Mesothelial cell of epicardium (in vitro differentiated cells): ENCODE data around the gene MUC5AC. TPM values are rescaled to one million over a fixed set of nuclear protein-coding genes. Genes with fewer than 3 reads are reported as not detected.
A peak's percentile ranks its signal among the peaks of the same experiment; 100 is the strongest.

Experiments
- DNase-seq, 2 experiments: peaks; one replicate each; pipeline ENCODE4 v3.0.0; 2021; ENCODE audit warnings: low spot score in 2 of 2; ENCODE audit not compliant: unreplicated experiment in 2 of 2
- H3K27ac Mint-ChIP-seq: 2 replicates; pipeline ENCODE4 v1.8.0; 2021; ENCODE audit warnings: mixed read lengths
- H3K27me3 Mint-ChIP-seq: 2 replicates; pipeline ENCODE4 v1.8.0; 2021; ENCODE audit warnings: low read depth, mixed read lengths
- H3K36me3 Mint-ChIP-seq: 2 replicates; pipeline ENCODE4 v1.8.0; 2021; ENCODE audit warnings: mixed read lengths
- H3K4me1 Mint-ChIP-seq: 2 replicates; pipeline ENCODE4 v1.8.0; 2021; ENCODE audit warnings: mixed read lengths
- H3K4me3 Mint-ChIP-seq: 2 replicates; pipeline ENCODE4 v1.8.0; 2021; ENCODE audit warnings: mild to moderate bottlenecking, moderate library complexity, mixed read lengths
- H3K9me3 Mint-ChIP-seq: 2 replicates; pipeline ENCODE4 v1.8.0; 2021; ENCODE audit warnings: mixed read lengths
- total RNA-seq: library from RNA; stranded (reverse); gene quantifications from 3 replicates; pipeline ENCODE4 v1.2.1, GENCODE V29; 2021
- TF ChIP-seq, protein P1 (sequence below): fragments of 200-600 bp; sonication (generic); IDR thresholded peaks from one replicate; pipeline ENCODE4 v1.5.0; 2021; ENCODE audit warnings: antibody characterized with exemption; ENCODE audit not compliant: unreplicated experiment

Gene MUC5AC
- total RNA-seq, 1 donor from 2014 or later, result not detected

DNA sequence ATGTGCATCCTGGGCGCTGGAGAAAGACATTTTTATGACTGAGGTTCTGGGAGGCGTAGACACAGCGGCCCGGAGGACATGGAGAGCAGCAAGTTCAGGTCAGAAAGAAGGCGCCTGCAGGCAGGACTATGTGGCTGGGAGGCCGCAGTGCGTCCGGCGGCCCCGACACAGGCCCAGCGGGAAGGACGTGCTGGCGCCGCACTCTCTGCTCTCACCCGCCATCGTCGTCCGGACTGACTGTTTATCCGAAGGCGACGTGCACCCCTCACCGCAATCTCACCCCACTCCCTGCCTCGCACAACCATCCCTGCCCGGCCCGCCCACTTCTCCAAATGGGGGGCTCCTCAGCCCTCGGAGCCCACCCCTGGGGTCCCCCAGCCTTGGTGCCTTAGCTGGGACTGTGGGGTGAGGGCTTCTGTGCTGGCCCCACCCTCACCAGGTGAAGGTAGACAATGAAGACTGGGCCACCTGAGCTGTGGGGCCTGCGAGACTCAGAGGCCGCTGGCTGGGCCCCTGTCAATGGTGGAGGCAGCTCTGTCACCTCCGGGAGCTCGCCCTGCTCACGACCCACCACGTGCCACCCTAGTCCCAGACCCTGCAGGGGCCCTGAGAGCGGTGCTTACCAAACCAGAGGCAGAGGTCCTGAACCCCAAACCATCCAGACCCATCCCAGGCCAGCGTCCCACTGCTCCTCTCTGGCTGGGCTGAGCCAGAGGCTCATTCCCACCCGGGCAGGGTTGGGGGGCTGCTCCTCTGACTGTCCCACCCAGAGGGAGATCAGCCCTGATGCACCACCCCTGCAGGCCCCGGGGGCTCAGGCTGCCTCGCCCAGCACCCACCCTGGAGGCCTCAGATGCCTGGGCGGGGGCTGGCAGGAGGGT lies 48.9 kb downstream of the MUC5AC start:
- DNase-seq, result peak; percentile 19 to 37
- TF ChIP-seq, protein P1, sequence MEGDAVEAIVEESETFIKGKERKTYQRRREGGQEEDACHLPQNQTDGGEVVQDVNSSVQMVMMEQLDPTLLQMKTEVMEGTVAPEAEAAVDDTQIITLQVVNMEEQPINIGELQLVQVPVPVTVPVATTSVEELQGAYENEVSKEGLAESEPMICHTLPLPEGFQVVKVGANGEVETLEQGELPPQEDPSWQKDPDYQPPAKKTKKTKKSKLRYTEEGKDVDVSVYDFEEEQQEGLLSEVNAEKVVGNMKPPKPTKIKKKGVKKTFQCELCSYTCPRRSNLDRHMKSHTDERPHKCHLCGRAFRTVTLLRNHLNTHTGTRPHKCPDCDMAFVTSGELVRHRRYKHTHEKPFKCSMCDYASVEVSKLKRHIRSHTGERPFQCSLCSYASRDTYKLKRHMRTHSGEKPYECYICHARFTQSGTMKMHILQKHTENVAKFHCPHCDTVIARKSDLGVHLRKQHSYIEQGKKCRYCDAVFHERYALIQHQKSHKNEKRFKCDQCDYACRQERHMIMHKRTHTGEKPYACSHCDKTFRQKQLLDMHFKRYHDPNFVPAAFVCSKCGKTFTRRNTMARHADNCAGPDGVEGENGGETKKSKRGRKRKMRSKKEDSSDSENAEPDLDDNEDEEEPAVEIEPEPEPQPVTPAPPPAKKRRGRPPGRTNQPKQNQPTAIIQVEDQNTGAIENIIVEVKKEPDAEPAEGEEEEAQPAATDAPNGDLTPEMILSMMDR, result no peak
- Mint-ChIP-seq H3K4me3 (no peak overlapping the region), H3K27me3 (peaks cover 3% of the 10 kb centered on the region), H3K9me3 (peaks cover 16% of the 10 kb centered on the region), H3K36me3 (no peaks in the 10 kb centered on the region), H3K4me1 (no peaks in the 10 kb centered on the region), H3K27ac (no peak overlapping the region)

DNA sequence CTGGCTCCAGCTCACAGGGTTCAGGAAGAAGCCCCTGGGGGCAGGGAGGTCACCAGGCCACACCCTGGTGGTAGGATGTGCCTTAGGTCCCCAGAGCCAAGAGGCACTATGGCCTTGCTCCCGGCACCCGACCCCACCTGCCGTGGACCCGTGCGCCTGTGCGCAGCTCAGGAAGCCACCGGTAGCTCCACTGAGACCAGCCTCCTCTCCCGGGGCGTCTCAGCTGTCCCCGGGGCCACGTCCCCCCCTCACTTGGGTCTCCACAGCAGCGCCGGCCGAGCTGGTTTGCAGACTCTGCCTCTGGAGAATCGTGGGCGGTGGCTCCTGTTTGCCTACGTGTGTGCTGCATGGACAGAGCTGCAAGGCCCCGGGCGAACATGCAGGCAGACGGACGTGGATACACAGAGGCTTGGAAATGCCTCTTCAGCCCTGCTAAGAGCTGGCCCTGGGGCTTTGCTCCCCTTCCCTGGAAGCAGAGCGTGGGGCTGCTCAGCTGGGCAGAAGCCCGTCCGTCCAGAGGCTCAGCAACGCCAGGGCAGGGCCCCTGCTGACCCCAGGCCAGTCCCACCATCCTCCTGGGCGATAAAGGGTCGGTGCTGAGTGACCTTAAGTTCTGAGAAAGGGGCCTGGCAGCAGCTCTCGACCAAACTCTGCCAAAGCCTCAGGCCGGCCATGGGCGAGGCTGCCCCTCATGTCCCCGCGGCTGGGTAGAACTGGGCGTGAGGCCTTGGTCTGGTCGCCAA lies 49.8 kb downstream of the MUC5AC start:
- TF ChIP-seq, protein P1, result no peak
- Mint-ChIP-seq H3K27ac (no peak overlapping the region), H3K36me3 (no peaks in the 10 kb centered on the region), H3K4me3 (no peak overlapping the region), H3K27me3 (peaks cover 6% of the 10 kb centered on the region), H3K4me1 (no peaks in the 10 kb centered on the region), H3K9me3 (peaks cover 26% of the 10 kb centered on the region)
- DNase-seq, result peak; percentile 12 to 36

DNA sequence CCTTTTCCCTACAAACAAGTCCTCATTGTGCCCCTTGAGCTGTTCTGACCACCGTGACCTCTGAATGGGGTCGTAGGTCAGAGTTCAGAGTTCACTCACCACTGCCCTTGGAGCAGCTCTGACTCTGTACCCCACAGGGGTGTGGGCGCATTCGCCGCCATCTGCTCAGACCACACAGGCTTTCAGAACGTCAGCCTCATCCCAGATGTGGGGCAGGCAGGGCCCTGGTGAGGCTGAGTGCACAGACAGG lies 50.3 kb downstream of the MUC5AC start:
- Mint-ChIP-seq H3K9me3 (peaks cover 28% of the 10 kb centered on the region), H3K4me1 (no peaks in the 10 kb centered on the region), H3K27ac (no peak overlapping the region), H3K36me3 (no peaks in the 10 kb centered on the region), H3K27me3 (peaks cover 7% of the 10 kb centered on the region), H3K4me3 (no peak overlapping the region)
- DNase-seq, result no peak
- TF ChIP-seq, protein P1, result no peak

DNA sequence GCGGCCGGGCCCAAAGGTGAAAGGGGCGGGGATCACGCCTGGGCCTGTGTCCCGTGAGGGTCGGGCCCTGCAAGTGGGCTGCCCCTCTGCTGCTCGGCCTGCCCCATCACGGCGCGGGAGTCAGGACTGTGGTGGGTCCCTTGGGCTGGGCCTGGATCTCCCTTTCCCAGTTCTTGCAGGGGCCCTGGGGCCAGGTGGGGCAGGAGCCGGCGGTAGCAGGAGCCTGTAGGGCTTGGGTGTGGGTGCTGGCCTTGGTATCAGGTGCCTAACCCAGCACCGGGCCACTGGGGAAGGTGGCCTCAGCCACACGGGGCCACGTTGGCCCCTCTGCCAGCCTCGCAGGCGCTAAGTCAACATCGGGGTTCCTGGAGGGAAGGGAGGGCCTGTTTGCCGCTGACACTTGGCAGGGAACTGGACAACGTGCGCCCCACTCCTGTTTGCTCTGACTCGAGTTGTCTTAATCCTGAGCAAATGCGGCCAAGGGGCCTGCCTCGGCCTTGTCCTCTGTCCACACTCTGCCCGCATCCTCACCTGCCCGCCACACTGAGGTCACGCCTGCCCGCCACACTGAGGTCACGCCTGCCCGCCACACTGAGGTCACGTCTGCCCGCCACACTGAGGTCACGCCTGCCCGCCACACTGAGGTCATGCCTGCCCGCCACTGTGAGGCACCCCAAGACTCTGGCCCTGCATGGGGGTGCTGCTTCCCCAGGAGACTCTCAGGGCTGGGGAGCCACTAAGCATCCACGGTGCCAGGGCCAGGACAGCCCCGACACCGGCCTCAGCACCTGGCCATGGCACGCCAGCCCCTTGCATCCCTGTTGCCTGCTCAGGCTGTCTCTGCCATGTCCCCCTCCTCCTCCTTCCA lies 50.9 kb downstream of the MUC5AC start:
- H3K36me3 Mint-ChIP-seq, result no peaks in the 10 kb centered on the region
- peak; percentile 14 to 31 for DNase-seq

More for the DNA sequence above, 50.9 kb downstream of the MUC5AC start:
- H3K27ac Mint-ChIP-seq, result no peak overlapping the region
- H3K4me1 Mint-ChIP-seq, result no peaks in the 10 kb centered on the region
- H3K9me3 Mint-ChIP-seq, result peaks cover 33% of the 10 kb centered on the region
- peaks cover 12% of the 10 kb centered on the region for H3K27me3 Mint-ChIP-seq
- H3K4me3 Mint-ChIP-seq, result no peak overlapping the region
- TF ChIP-seq, protein P1, result no peak
